Measurements from ENCODE around the gene PLS3.

The PLS3 gene, protein sequence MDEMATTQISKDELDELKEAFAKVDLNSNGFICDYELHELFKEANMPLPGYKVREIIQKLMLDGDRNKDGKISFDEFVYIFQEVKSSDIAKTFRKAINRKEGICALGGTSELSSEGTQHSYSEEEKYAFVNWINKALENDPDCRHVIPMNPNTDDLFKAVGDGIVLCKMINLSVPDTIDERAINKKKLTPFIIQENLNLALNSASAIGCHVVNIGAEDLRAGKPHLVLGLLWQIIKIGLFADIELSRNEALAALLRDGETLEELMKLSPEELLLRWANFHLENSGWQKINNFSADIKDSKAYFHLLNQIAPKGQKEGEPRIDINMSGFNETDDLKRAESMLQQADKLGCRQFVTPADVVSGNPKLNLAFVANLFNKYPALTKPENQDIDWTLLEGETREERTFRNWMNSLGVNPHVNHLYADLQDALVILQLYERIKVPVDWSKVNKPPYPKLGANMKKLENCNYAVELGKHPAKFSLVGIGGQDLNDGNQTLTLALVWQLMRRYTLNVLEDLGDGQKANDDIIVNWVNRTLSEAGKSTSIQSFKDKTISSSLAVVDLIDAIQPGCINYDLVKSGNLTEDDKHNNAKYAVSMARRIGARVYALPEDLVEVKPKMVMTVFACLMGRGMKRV

DNA sequence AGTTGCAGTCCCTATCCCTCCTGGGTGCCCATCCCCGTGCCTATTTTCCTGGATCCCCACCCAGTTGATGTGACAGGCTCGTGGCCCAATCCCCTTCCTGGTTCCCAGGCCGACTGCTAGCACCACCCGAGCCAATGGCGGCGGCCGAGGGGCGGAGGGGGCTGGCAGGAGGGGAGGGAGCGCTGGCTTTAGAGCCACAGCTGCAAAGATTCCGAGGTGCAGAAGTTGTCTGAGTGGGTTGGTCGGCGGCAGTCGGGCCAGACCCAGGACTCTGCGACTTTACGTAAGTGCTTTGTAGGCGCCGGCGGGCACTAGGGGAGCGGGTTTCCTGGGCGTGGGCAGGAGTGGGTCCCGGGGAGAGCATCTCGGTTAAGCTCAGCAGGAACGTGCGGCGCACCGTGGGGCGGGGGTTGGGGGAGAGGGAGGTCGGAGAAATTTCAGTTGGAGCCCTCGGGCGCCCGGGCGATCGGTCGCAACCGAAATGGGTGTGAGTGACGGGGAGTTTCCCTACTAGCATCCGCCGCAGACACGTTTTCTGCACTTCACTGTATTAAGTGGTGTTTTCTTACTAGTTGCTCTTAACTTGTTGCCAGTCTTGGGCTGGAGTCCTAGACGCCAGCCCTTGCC is at the start of gene PLS3:
TSS of gene PLS3 (plus strand) at position 197 of the 627 bp plus-strand sequence. CDS start 49,077 bp downstream, outside the sequence.
- TF ChIP-seq, protein P1, sequence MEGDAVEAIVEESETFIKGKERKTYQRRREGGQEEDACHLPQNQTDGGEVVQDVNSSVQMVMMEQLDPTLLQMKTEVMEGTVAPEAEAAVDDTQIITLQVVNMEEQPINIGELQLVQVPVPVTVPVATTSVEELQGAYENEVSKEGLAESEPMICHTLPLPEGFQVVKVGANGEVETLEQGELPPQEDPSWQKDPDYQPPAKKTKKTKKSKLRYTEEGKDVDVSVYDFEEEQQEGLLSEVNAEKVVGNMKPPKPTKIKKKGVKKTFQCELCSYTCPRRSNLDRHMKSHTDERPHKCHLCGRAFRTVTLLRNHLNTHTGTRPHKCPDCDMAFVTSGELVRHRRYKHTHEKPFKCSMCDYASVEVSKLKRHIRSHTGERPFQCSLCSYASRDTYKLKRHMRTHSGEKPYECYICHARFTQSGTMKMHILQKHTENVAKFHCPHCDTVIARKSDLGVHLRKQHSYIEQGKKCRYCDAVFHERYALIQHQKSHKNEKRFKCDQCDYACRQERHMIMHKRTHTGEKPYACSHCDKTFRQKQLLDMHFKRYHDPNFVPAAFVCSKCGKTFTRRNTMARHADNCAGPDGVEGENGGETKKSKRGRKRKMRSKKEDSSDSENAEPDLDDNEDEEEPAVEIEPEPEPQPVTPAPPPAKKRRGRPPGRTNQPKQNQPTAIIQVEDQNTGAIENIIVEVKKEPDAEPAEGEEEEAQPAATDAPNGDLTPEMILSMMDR (IDR thresholded peaks at IDR 0.05; ENCODE audit: insufficient read depth, missing control alignments), result no peak
- DNase-seq (ENCODE audit: insufficient read length, low spot score) (no peak), FAIRE-seq (no peak)

DNA sequence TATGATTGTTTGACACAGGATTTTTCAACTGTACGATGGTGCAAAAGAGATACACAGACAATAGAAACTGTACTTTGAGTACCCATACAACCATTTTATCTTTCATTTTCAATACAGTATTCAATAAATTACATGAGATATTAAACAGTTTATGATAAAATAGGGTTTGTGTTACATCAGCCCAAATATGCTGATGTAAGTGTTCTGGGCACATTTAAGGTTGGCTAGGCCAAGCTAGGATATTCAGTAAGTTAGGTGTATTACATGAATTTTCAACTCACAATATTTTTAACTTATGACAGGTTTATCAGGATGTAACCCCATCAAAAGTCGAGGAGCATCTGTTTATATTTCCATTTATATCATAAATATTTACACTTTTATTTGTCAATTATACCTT is 42.9 kb upstream of the PLS3 start:
- FAIRE-seq, result no peak
- DNase-seq (ENCODE audit: insufficient read length, low spot score), result no peak
- TF ChIP-seq, protein P1 (IDR thresholded peaks at IDR 0.05; ENCODE audit: insufficient read depth, missing control alignments), result no peak

DNA sequence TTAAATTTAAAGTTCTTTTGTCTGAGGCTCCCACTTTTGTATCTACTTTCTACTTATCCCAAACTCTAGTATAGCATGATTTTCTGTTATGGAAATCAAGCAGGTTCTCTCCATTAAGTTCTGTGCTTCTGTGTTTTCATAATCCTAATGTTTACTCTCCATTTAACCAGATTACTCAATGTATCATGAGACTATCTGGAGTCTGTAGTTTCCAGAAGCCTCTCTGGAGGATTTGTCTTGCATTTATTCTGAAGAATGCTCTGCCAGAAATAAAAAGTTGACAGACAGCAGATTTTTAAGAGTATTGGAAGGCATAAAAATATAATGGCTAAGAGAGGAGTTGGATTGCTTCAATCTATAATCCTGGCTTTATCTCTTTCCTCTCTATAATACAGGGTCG is 39.2 kb upstream of the PLS3 start:
- TF ChIP-seq, protein P1 (IDR thresholded peaks at IDR 0.05; ENCODE audit: insufficient read depth, missing control alignments), result no peak
- no peak for FAIRE-seq
- DNase-seq (ENCODE audit: insufficient read length, low spot score), result no peak

DNA sequence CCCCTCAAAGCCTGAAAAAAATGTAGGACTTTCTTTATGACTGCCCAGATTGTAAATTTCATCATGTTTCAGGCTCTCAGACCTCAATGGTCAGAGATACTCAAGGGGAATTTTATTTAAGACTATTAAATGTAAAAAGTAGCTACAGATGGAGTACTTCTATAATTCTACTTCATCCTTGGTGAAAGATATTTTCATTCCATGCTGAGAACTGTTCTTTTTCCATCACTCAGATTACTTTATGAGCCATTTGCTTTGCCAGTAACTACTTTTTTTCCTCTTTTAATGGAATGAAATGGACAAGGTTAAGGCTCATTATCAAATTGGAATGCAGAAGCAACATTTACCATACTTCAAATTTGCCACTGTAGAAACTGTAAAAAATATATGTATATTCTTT is 38.0 kb upstream of the PLS3 start:
- DNase-seq (ENCODE audit: insufficient read length, low spot score) (no peak), FAIRE-seq (no peak)
- TF ChIP-seq, protein P1 (IDR thresholded peaks at IDR 0.05; ENCODE audit: insufficient read depth, missing control alignments), result no peak

DNA sequence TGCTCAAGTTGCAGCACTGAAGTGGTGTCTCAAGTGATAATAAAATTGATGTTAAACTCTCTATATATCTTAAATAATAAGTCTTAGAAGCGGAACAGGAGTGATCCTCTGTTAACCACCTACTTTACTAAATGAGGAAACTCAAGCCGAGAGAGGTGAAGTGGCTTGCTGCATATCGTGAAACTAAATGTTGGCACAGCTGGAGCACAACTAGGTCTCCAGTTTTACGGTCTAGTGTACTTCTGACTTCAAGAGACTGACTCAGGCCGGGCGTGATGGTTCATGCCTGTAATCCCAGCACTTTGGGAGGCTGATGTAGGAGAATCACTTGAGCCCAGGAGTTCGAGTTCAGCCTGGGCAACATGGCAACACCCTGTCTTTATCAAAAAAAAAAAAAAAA is 35.5 kb upstream of the PLS3 start:
- no peak for FAIRE-seq
- DNase-seq (ENCODE audit: insufficient read length, low spot score), result no peak
- TF ChIP-seq, protein P1 (IDR thresholded peaks at IDR 0.05; ENCODE audit: insufficient read depth, missing control alignments), result no peak

DNA sequence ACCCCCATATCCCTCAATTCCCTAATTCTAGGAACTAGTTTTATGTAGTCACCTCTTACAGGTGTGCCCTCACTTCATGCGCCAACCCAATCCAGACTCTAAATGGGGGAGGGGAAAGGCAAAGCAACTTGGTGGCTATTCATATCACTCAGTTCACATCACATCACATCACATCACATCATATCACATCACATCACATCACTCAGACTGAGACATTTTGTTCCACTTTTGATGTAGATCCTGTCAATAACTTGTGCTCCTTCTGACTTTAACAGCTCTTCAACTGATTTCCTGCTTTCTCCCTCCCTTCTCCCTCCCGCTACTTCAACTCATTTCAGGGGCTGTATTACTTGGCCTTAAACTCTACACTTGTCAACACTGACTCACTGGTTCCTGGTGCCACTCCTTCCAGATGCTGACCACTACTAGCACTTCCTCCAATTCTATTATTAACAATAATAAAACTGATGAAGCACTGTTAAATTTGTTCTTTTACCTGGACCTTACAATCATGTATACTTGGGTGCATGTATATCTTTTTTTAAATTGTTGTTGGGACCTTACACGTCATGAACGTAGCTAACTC is 29.1 kb upstream of the PLS3 start:
- TF ChIP-seq, protein P1 (IDR thresholded peaks at IDR 0.05; ENCODE audit: insufficient read depth, missing control alignments), result no peak
- DNase-seq (ENCODE audit: insufficient read length, low spot score) (no peak), FAIRE-seq (no peak)
